Measurements from ENCODE around the gene DOCK2.
A peak's percentile ranks its signal among the peaks of the same experiment; 100 is the strongest.

The DOCK2 gene

GRCh38 chr5:170067152-170067551, 430.1 kb downstream of the DOCK2 start:
- peak; percentile 18 for DNase-seq (ENCODE audit: extremely low spot score)

GRCh38 chr5:170067574-170068170, 430.6 kb downstream of the DOCK2 start:
- no peak for DNase-seq (ENCODE audit: extremely low spot score)
- ChIA-PET POLR2A (no interaction called here), CTCF (interaction anchor here (1.3 to 5.1 kb wide), 5 partner anchors 8 to 271 kb away, joined by 3 to 26 read pairs (median 4); no protein-coding TSS in a partner anchor)
- TF ChIP-seq CTCF (IDR thresholded peaks at IDR 0.05; ENCODE audit: control extremely low read depth, extremely low read depth, low read depth, missing control alignments) = no peak

More at GRCh38 chr5:170067152-170067551, 430.1 kb downstream of the DOCK2 start:
- POLR2A ChIA-PET = no interaction called here
- TF ChIP-seq CTCF (IDR thresholded peaks at IDR 0.05; ENCODE audit: control extremely low read depth, extremely low read depth, low read depth, missing control alignments) = no peak
- CTCF ChIA-PET = interaction anchor here (1.6 to 1.7 kb wide), 3 partner anchors 9 to 12 kb away, joined by 3 to 4 read pairs (median 4); no protein-coding TSS in a partner anchor

- POLR2A ChIA-PET = no interaction called here
- TF ChIP-seq CTCF (IDR thresholded peaks at IDR 0.05; ENCODE audit: control extremely low read depth, extremely low read depth, low read depth, missing control alignments) = no peak
- CTCF ChIA-PET = interaction anchor here (0.9 to 5.1 kb wide), 3 partner anchors 11 to 110 kb away, joined by 3 to 26 read pairs (median 3); no protein-coding TSS in a partner anchor
- DNase-seq (ENCODE audit: extremely low spot score) = no peak
Observed at GRCh38 chr5:170069512-170069911, 432.4 kb downstream of the DOCK2 start.

GRCh38 chr5:170070556-170071412, 433.7 kb downstream of the DOCK2 start:
- no peak for DNase-seq (ENCODE audit: extremely low spot score)
- peak; percentile 24 for TF ChIP-seq CTCF (IDR thresholded peaks at IDR 0.05; ENCODE audit: control extremely low read depth, extremely low read depth, low read depth, missing control alignments)
- POLR2A ChIA-PET = no interaction called here
- CTCF ChIA-PET = interaction anchor here (0.9 to 5.1 kb wide), 12 partner anchors 9 to 1364 kb away, joined by 3 to 26 read pairs (median 4); no protein-coding TSS in a partner anchor

GRCh38 chr5:170071748-170072147, 434.7 kb downstream of the DOCK2 start:
- DNase-seq (ENCODE audit: extremely low spot score) = no peak
- ChIA-PET POLR2A (no interaction called here), CTCF (interaction anchor here (0.9 to 5.1 kb wide), 9 partner anchors 10 to 1365 kb away, joined by 3 to 26 read pairs (median 5); no protein-coding TSS in a partner anchor)
- no peak for TF ChIP-seq CTCF (IDR thresholded peaks at IDR 0.05; ENCODE audit: control extremely low read depth, extremely low read depth, low read depth, missing control alignments)

GRCh38 chr5:170075696-170076095, 438.6 kb downstream of the DOCK2 start:
- no peak for DNase-seq (ENCODE audit: extremely low spot score)
- ChIA-PET CTCF (interaction anchor here (1.0 to 1.5 kb wide), 2 partner anchors 8 to 17 kb away, joined by 3 read pairs; no protein-coding TSS in a partner anchor), POLR2A (no interaction called here)
- no peak for TF ChIP-seq CTCF (IDR thresholded peaks at IDR 0.05; ENCODE audit: control extremely low read depth, extremely low read depth, low read depth, missing control alignments)

Measured in GM10248 (cell line).